PC-9 (cell line): Measurements from ENCODE around the gene SMIM1. TPM values are rescaled to one million over a fixed set of nuclear protein-coding genes. Genes with fewer than 3 reads are reported as not detected.

Source experiments
- BruUV-seq: library from RNA; stranded (reverse); fragments of 400-500 nt; replicated peaks from 2 replicates; lab custom pipeline; 2021; lab: Mats Ljungman, UMichigan
- CTCF ChIA-PET: fragments of 300-600 bp; sonication (Branson Sonifier 250); formaldehyde crosslinking; loops from one replicate; lab custom pipeline; 2022; ENCODE audit warnings: antibody characterized with exemption; lab: Charles Lee
- POLR2A ChIA-PET: fragments of 300-600 bp; sonication (Branson Sonifier 250); formaldehyde crosslinking; loops from one replicate; lab custom pipeline; 2022; ENCODE audit warnings: antibody characterized with exemption; ENCODE audit not compliant: unreplicated experiment; lab: Charles Lee
- DNase-seq, 2 experiments: peaks; one replicate each; pipeline versions ENCODE4 v3.0.0 to v3.0.0-alpha.2; 2015 to 2022; ENCODE audit warnings: mixed read lengths in 1 of 2
- H2AFZ ChIP-seq: fragments of 200-600 bp; sonication (generic); 2 replicates; pipeline ENCODE4 v1.8.1; 2017; ENCODE audit warnings: antibody characterized with exemption
- H3F3A ChIP-seq: fragments of 200-600 bp; sonication (generic); 2 replicates; pipeline ENCODE4 v1.8.1; 2017; ENCODE audit warnings: antibody characterized with exemption, mild to moderate bottlenecking, low read depth; ENCODE audit not compliant: insufficient read depth
- H3K27ac ChIP-seq: fragments of 200-600 bp; sonication (generic); 2 replicates; pipeline ENCODE4 v1.6.1; 2016; ENCODE audit warnings: mixed run types
- H3K27me3 ChIP-seq: fragments of 200-600 bp; sonication (generic); 2 replicates; pipeline ENCODE4 v1.6.1; 2016; ENCODE audit warnings: low read depth, mixed run types; ENCODE audit not compliant: insufficient read depth
- H3K36me3 ChIP-seq: fragments of 200-600 bp; sonication (generic); 2 replicates; pipeline ENCODE4 v1.6.1; 2016; ENCODE audit warnings: low read depth, mixed run types
- H3K4me1 ChIP-seq: fragments of 200-600 bp; sonication (generic); replicated peaks from 2 replicates; pipeline ENCODE4 v1.6.1; 2016; ENCODE audit warnings: mixed run types; ENCODE audit not compliant: insufficient read depth
- H3K4me2 ChIP-seq: fragments of 200-600 bp; sonication (generic); 2 replicates; pipeline ENCODE4 v1.6.1; 2017; ENCODE audit warnings: mixed run types
- H3K4me3 ChIP-seq: fragments of 200-600 bp; sonication (generic); 2 replicates; pipeline ENCODE4 v1.6.1; 2016; ENCODE audit warnings: mixed run types
- H3K79me2 ChIP-seq: fragments of 200-600 bp; sonication (generic); 2 replicates; pipeline ENCODE4 v1.6.1; 2017; ENCODE audit warnings: low read depth, mixed run types
- H3K9me2 ChIP-seq: fragments of 200-600 bp; sonication (generic); 2 replicates; pipeline ENCODE4 v1.8.1; 2017; ENCODE audit warnings: mild to moderate bottlenecking; ENCODE audit not compliant: insufficient read depth
- H3K9me3 ChIP-seq: fragments of 200-600 bp; sonication (generic); 2 replicates; pipeline ENCODE4 v1.8.1; 2016; ENCODE audit warnings: low read depth; ENCODE audit not compliant: insufficient read depth
- H4K20me1 ChIP-seq: fragments of 200-600 bp; sonication (generic); 2 replicates; pipeline ENCODE4 v1.8.1; 2017; ENCODE audit not compliant: insufficient read depth
- CTCF ChIP-seq: fragments of 200-600 bp; sonication (generic); conservative IDR thresholded peaks from 2 replicates; pipeline ENCODE4 v1.6.1; 2017; ENCODE audit warnings: mixed run types, antibody characterized with exemption, mild to moderate bottlenecking, moderate library complexity
- EZH2 ChIP-seq: fragments of 200-600 bp; sonication (generic); IDR thresholded peaks from 2 replicates; pipeline ENCODE4 v1.8.0; 2017; ENCODE audit warnings: antibody characterized with exemption, low read depth
- intact Hi-C: fragments of 100-400 bp; cut with micrococcal nuclease; formaldehyde crosslinking; loops from one replicate; pipeline ENCODE4 v1.10.0; 2022; ENCODE audit not compliant: unreplicated experiment
- total RNA-seq: library from RNA; stranded (reverse); gene quantifications from 2 replicates; pipeline ENCODE4 v1.2.3, GENCODE V29; 2021

The SMIM1 gene
- total RNA-seq, 1 experiment from 2014 or later: 5.9 TPM

DNA sequence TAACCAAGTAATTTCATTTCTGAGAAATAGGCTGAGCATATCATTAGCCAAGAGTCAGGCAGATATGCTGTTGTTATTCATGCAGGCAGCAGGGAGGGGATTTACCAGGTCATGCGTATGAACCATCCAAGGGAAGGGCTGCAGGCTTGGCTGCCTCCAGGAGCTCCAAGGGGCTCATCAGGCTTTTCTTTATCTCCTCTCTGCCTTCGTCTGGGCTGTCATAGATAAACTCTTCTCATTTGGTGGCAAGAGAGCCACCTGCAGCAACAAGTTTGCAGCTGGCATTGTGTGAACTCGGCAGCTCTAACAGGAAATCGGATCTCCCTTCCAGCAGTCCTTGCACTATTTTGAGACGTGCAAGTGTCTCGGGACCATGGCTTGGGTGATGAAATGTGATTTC is 12.8 kb upstream of the SMIM1 start:
- H3K36me3 ChIP-seq: no peaks in the 10 kb centered on the region
- H3K4me1 ChIP-seq: no peaks in the 10 kb centered on the region
- ChIA-PET CTCF (interaction anchor here (0.6 kb wide), 1 partner anchor 531 kb away, joined by 3 read pairs; no protein-coding TSS in a partner anchor), POLR2A (no interaction called here)
- no peak overlapping the region for H3K4me3 ChIP-seq
- no peaks in the 10 kb centered on the region for H3K9me3 ChIP-seq
- no peak overlapping the region for H3K27ac ChIP-seq
- no peaks in the 10 kb centered on the region for H3F3A ChIP-seq
- no peak for TF ChIP-seq CTCF
- TF ChIP-seq EZH2: no peak
- H3K27me3 ChIP-seq: peaks cover 89% of the 10 kb centered on the region
- H3K4me2 ChIP-seq: no peak overlapping the region
- H3K79me2 ChIP-seq: no peaks in the 10 kb centered on the region
- BruUV-seq: no TSS peak
- no peak overlapping the region for H2AFZ ChIP-seq
- intact Hi-C loops: no loop called here
- H4K20me1 ChIP-seq: no peaks in the 10 kb centered on the region
- no peaks in the 10 kb centered on the region for H3K9me2 ChIP-seq
- no peak for DNase-seq

DNA sequence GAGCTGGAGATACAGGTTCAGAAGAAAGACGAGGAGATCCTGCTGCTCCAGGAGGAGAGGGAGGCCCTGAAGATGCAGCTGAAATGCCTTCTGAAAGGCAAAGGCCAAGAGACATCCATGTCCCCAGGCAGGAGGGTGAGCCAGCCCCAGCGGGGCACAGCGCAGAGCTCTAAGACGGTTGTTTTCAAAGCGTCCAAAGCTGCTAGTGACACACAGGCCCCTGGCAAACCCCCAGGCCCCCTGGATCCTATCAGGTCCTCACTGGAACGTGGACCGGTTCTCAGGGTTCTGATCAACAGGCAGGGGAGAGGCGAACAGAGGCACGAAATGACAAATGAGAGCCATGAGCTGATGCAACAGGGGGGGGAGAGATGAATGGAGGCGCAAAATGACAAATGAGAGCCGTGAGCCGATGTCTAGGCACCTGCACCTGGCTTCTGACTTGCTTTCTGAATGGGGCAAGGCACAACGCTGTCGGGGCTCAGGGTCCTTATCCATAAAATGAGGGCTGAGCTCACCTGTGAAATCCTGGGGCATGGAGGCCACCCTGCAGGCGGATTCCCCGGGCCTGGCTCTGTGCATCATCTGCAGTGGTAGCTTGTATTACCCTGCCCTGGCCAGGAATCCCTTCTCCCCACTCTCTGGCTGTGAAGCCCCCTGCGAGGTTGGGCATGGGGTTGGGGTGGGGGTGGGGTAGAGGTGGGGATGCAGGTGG is 11.1 kb upstream of the SMIM1 start:
- Histone ChIP-seq H3K4me2 (no peak overlapping the region), H4K20me1 (no peaks in the 10 kb centered on the region), H2AFZ (no peak overlapping the region), H3K4me3 (no peak overlapping the region), H3K27ac (no peak overlapping the region), H3K36me3 (no peaks in the 10 kb centered on the region), H3K4me1 (no peaks in the 10 kb centered on the region), H3K27me3 (peaks cover 89% of the 10 kb centered on the region), H3K9me2 (no peaks in the 10 kb centered on the region), H3K9me3 (no peaks in the 10 kb centered on the region), H3K79me2 (no peaks in the 10 kb centered on the region), H3F3A (no peaks in the 10 kb centered on the region)
- ChIA-PET POLR2A (no interaction called here), CTCF (no interaction called here)
- no TSS peak for BruUV-seq
- intact Hi-C loops: no loop called here
- TF ChIP-seq CTCF: no peak
- no peak for TF ChIP-seq EZH2
- peak in 1 of 2 experiments; percentile 12 for DNase-seq

GRCh38 chr1:3762151-3762872 is 10.2 kb upstream of the SMIM1 start:
- ChIA-PET CTCF (no interaction called here), POLR2A (no interaction called here)
- H3K9me3 ChIP-seq: no peaks in the 10 kb centered on the region
- H2AFZ ChIP-seq: no peak overlapping the region
- intact Hi-C loops: no loop called here
- H3K4me1 ChIP-seq: no peaks in the 10 kb centered on the region
- no peaks in the 10 kb centered on the region for H3K79me2 ChIP-seq
- H3F3A ChIP-seq: no peaks in the 10 kb centered on the region
- H3K4me2 ChIP-seq: no peak overlapping the region
- DNase-seq: no peak
- TF ChIP-seq CTCF: no peak
- no peak for TF ChIP-seq EZH2
- BruUV-seq: no TSS peak
- H3K36me3 ChIP-seq: no peaks in the 10 kb centered on the region
- no peaks in the 10 kb centered on the region for H4K20me1 ChIP-seq
- H3K9me2 ChIP-seq: no peaks in the 10 kb centered on the region
- no peak overlapping the region for H3K4me3 ChIP-seq
- peaks cover 91% of the 10 kb centered on the region for H3K27me3 ChIP-seq
- no peak overlapping the region for H3K27ac ChIP-seq
